Measurements from ENCODE around the gene TFB2M. TPM values are rescaled to one million over a fixed set of nuclear protein-coding genes. Genes with fewer than 3 reads are reported as not detected.

Gene TFB2M
- total RNA-seq, 1 donor from 2014 or later: 17.3 TPM

DNA sequence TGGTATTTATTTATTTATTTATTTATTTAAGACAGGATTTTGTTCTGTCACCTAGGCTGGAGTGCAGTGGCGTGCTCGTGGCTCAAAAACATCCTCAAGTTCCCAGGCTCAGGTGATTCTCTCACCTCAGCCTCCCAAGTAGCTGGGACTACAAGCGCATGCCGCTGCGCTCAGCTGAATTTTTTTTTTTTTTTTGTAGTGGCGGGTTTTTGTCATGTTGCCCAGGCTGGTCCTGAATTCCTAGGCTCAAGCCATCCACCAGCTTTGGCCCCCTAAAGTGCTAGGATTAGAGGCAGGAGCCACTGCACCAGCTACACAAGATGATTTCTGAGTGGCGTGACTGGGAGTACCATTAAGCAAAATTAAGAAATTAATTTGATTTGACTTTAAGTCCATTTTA lies 31.9 kb upstream of the TFB2M start:
- Histone ChIP-seq H3K4me3 (ENCODE audit: insufficient read depth, low read depth, low read length) (no peak overlapping the region), H3K9ac (ENCODE audit: low read length) (no peak overlapping the region), H3K79me2 (ENCODE audit: insufficient read depth, low read length) (peaks cover 18% of the 10 kb centered on the region), H3K4me2 (ENCODE audit: low read length) (no peak overlapping the region), H3K27me3 (ENCODE audit: insufficient read depth, low read length) (no peaks in the 10 kb centered on the region), H3K9me3 (ENCODE audit: insufficient read depth, low read depth, low read length) (no peaks in the 10 kb centered on the region), H4K20me1 (ENCODE audit: insufficient read depth, low read length) (peaks cover 6% of the 10 kb centered on the region), H3K4me1 (ENCODE audit: insufficient read depth, low read length) (peaks cover 5% of the 10 kb centered on the region), H3K27ac (ENCODE audit: low read depth, low read length) (no peak overlapping the region), H3K36me3 (ENCODE audit: insufficient read depth, low read length) (no peaks in the 10 kb centered on the region), H2AFZ (ENCODE audit: low read depth, low read length) (no peak overlapping the region)
- DNase-seq (ENCODE audit: low read depth) (no peak), FAIRE-seq (no peak)
- Mint-ChIP-seq H3K9me3 (ENCODE audit: unreplicated experiment) (no peaks in the 10 kb centered on the region), H3K4me1 (ENCODE audit: low read depth, unreplicated experiment) (peaks cover 5% of the 10 kb centered on the region), H3K4me3 (ENCODE audit: unreplicated experiment) (no peak overlapping the region), H3K27me3 (ENCODE audit: low read depth, unreplicated experiment) (no peaks in the 10 kb centered on the region), H3K36me3 (ENCODE audit: low read depth, unreplicated experiment) (peaks cover 6% of the 10 kb centered on the region), H3K27ac (ENCODE audit: unreplicated experiment) (no peak overlapping the region)
- TF ChIP-seq EZH2 (IDR thresholded peaks at IDR 0.05; ENCODE audit: insufficient read depth, low read length): no peak
- TF ChIP-seq, protein P1, sequence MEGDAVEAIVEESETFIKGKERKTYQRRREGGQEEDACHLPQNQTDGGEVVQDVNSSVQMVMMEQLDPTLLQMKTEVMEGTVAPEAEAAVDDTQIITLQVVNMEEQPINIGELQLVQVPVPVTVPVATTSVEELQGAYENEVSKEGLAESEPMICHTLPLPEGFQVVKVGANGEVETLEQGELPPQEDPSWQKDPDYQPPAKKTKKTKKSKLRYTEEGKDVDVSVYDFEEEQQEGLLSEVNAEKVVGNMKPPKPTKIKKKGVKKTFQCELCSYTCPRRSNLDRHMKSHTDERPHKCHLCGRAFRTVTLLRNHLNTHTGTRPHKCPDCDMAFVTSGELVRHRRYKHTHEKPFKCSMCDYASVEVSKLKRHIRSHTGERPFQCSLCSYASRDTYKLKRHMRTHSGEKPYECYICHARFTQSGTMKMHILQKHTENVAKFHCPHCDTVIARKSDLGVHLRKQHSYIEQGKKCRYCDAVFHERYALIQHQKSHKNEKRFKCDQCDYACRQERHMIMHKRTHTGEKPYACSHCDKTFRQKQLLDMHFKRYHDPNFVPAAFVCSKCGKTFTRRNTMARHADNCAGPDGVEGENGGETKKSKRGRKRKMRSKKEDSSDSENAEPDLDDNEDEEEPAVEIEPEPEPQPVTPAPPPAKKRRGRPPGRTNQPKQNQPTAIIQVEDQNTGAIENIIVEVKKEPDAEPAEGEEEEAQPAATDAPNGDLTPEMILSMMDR (IDR thresholded peaks at IDR 0.05; ENCODE audit: insufficient read depth, low read depth, low read length): no peak

DNA sequence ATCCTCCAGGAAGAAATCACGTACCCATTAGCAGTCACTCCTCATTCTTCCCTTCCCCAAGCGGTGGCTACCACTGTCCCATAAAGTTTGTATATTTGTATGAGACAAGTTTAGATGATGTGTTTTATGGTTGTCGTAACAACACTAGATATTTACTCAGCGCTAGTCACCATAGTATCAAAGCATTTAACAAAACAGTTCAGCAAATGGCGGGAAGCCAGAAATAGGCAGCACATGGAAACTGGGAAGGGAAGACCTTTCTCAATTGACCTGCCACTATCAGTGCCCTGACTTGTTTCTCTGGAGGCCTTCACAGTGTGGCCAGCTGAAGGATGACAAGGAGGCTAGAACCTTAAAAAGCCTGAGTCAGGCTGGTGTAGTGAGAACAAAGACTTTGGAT lies 31.3 kb upstream of the TFB2M start:
- H3K9me3 Mint-ChIP-seq (ENCODE audit: unreplicated experiment): no peaks in the 10 kb centered on the region
- Histone ChIP-seq H4K20me1 (ENCODE audit: insufficient read depth, low read length) (peaks cover 3% of the 10 kb centered on the region), H3K79me2 (ENCODE audit: insufficient read depth, low read length) (peaks cover 18% of the 10 kb centered on the region), H3K27me3 (ENCODE audit: insufficient read depth, low read length) (no peaks in the 10 kb centered on the region), H2AFZ (ENCODE audit: low read depth, low read length) (no peak overlapping the region), H3K27ac (ENCODE audit: low read depth, low read length) (no peak overlapping the region), H3K9me3 (ENCODE audit: insufficient read depth, low read depth, low read length) (no peaks in the 10 kb centered on the region), H3K4me2 (ENCODE audit: low read length) (no peak overlapping the region), H3K4me3 (ENCODE audit: insufficient read depth, low read depth, low read length) (no peak overlapping the region), H3K36me3 (ENCODE audit: insufficient read depth, low read length) (no peaks in the 10 kb centered on the region), H3K9ac (ENCODE audit: low read length) (no peak overlapping the region), H3K4me1 (ENCODE audit: insufficient read depth, low read length) (peaks cover 11% of the 10 kb centered on the region)
- TF ChIP-seq, protein P1 (IDR thresholded peaks at IDR 0.05; ENCODE audit: insufficient read depth, low read depth, low read length): no peak
- no peak for TF ChIP-seq EZH2 (IDR thresholded peaks at IDR 0.05; ENCODE audit: insufficient read depth, low read length)
- DNase-seq (ENCODE audit: low read depth) (peak; percentile 58), FAIRE-seq (peak; percentile 52)
- no peak overlapping the region for H3K27ac Mint-ChIP-seq (ENCODE audit: unreplicated experiment)
- H3K27me3 Mint-ChIP-seq (ENCODE audit: low read depth, unreplicated experiment): no peaks in the 10 kb centered on the region
- no peak overlapping the region for H3K4me3 Mint-ChIP-seq (ENCODE audit: unreplicated experiment)
- H3K4me1 Mint-ChIP-seq (ENCODE audit: low read depth, unreplicated experiment): peaks cover 5% of the 10 kb centered on the region
- H3K36me3 Mint-ChIP-seq (ENCODE audit: low read depth, unreplicated experiment): peaks cover 6% of the 10 kb centered on the region

DNA sequence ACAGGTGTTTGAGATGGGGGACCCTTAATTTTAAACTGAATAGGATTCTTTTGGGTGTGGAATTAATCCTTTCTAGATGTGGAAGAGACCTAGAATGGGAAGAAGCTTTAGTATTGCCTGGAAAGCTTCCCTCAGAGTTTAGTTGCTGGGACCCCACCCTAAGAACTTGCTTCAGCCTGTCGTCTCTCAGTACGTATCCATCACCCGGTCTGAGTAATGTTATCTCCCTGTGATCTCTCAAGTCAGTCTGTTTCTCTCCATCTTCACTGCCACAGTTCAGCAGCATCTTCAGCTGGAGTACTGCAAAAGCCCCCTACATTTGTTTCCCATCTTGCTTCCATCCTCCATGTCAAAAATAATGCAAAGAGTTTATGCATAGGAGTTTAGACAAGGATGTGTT lies 29.1 kb upstream of the TFB2M start:
- no peak for DNase-seq (ENCODE audit: low read depth)
- no peaks in the 10 kb centered on the region for H3K27me3 ChIP-seq (ENCODE audit: insufficient read depth, low read length)
- no peak overlapping the region for H3K4me3 ChIP-seq (ENCODE audit: insufficient read depth, low read depth, low read length)
- no peaks in the 10 kb centered on the region for H3K27me3 Mint-ChIP-seq (ENCODE audit: low read depth, unreplicated experiment)
- H3K9me3 ChIP-seq (ENCODE audit: insufficient read depth, low read depth, low read length): no peaks in the 10 kb centered on the region
- H3K9ac ChIP-seq (ENCODE audit: low read length): no peak overlapping the region
- peaks cover 22% of the 10 kb centered on the region for H3K79me2 ChIP-seq (ENCODE audit: insufficient read depth, low read length)
- no peak overlapping the region for H3K27ac Mint-ChIP-seq (ENCODE audit: unreplicated experiment)
- H3K27ac ChIP-seq (ENCODE audit: low read depth, low read length): no peak overlapping the region
- peaks cover 10% of the 10 kb centered on the region for H3K36me3 Mint-ChIP-seq (ENCODE audit: low read depth, unreplicated experiment)
- no peak overlapping the region for H3K4me2 ChIP-seq (ENCODE audit: low read length)
- H3K4me3 Mint-ChIP-seq (ENCODE audit: unreplicated experiment): no peak overlapping the region
- no peak overlapping the region for H2AFZ ChIP-seq (ENCODE audit: low read depth, low read length)
- TF ChIP-seq, protein P1 (IDR thresholded peaks at IDR 0.05; ENCODE audit: insufficient read depth, low read depth, low read length): no peak
- no peak for TF ChIP-seq EZH2 (IDR thresholded peaks at IDR 0.05; ENCODE audit: insufficient read depth, low read length)
- no peak for FAIRE-seq
- no peaks in the 10 kb centered on the region for H4K20me1 ChIP-seq (ENCODE audit: insufficient read depth, low read length)
- peaks cover 18% of the 10 kb centered on the region for H3K4me1 ChIP-seq (ENCODE audit: insufficient read depth, low read length)
- no peaks in the 10 kb centered on the region for H3K36me3 ChIP-seq (ENCODE audit: insufficient read depth, low read length)
- peaks cover 2% of the 10 kb centered on the region for H3K4me1 Mint-ChIP-seq (ENCODE audit: low read depth, unreplicated experiment)
- H3K9me3 Mint-ChIP-seq (ENCODE audit: unreplicated experiment): no peaks in the 10 kb centered on the region
